PFSK-1 (cell line): ENCODE data around the gene ACSM3.

Experiments used
- FOXP2 ChIP-seq: optimal IDR thresholded peaks from 2 replicates; pipeline ENCODE3; 2011; ENCODE audit warnings: borderline replicate concordance, control low read depth, inconsistent platforms; ENCODE audit not compliant: insufficient read depth; ENCODE audit errors: extremely low read length, extremely low read depth
- POLR2AphosphoS5 ChIP-seq: IDR thresholded peaks from 2 replicates; pipeline ENCODE4 v1.6.1; 2012; ENCODE audit warnings: low read depth, mild to moderate bottlenecking, control low read depth, low read length, moderate library complexity
- SIN3A ChIP-seq: IDR thresholded peaks from 2 replicates; pipeline ENCODE4 v1.6.1; 2012; ENCODE audit warnings: mild to moderate bottlenecking, low read length, moderate library complexity, borderline replicate concordance; ENCODE audit not compliant: insufficient read depth
- TAF1 ChIP-seq: IDR thresholded peaks from 2 replicates; pipeline ENCODE4 v1.6.1; 2012; ENCODE audit warnings: low read length, control low read depth, borderline replicate concordance; ENCODE audit not compliant: insufficient read depth
- TF ChIP-seq, protein P1 (sequence below), 2 experiments: IDR thresholded peaks; 2 replicates each; pipeline versions ENCODE4 v1.6.1 to v1.8.0; 2011 to 2012; ENCODE audit warnings: low read depth in 2 of 2, low read length in 2 of 2, control low read depth in 1 of 2, inconsistent platforms in 1 of 2, mild to moderate bottlenecking in 1 of 2, moderate library complexity in 1 of 2; ENCODE audit not compliant: insufficient read depth in 1 of 2

Gene ACSM3

DNA sequence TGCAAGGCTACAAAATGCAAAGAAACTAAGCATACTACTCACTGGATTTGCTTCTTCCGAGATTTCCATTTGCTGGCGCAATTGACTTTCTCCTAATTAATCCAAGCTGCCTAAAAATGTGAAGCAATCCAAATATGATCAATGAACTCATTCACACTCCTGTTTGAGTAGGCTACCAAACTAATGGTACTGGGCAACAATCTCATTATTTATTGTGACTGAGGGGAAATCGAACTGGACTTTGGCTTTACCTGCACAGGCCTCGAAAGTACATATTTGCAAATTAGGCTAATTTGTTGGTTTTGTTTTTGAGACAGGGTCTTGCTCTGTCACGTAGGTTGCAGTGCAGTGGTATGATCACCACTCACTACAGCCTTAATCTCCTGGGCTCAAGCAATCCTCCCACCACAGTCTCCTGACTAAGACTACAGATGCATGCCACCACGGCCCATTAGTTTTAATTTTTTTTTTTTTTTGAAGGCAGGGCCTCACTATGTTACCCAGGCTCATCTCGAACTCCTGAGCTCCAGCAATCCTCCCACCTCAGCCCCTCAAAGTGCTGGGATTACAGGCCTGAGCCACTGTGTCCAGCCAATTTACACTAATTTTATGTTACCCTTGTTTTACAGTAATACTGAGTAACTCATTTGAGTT, 39.9 kb downstream of the ACSM3 start:
- TF ChIP-seq SIN3A (no peak), TAF1 (no peak), POLR2AphosphoS5 (no peak), FOXP2 (no peak)
- TF ChIP-seq, protein P1, sequence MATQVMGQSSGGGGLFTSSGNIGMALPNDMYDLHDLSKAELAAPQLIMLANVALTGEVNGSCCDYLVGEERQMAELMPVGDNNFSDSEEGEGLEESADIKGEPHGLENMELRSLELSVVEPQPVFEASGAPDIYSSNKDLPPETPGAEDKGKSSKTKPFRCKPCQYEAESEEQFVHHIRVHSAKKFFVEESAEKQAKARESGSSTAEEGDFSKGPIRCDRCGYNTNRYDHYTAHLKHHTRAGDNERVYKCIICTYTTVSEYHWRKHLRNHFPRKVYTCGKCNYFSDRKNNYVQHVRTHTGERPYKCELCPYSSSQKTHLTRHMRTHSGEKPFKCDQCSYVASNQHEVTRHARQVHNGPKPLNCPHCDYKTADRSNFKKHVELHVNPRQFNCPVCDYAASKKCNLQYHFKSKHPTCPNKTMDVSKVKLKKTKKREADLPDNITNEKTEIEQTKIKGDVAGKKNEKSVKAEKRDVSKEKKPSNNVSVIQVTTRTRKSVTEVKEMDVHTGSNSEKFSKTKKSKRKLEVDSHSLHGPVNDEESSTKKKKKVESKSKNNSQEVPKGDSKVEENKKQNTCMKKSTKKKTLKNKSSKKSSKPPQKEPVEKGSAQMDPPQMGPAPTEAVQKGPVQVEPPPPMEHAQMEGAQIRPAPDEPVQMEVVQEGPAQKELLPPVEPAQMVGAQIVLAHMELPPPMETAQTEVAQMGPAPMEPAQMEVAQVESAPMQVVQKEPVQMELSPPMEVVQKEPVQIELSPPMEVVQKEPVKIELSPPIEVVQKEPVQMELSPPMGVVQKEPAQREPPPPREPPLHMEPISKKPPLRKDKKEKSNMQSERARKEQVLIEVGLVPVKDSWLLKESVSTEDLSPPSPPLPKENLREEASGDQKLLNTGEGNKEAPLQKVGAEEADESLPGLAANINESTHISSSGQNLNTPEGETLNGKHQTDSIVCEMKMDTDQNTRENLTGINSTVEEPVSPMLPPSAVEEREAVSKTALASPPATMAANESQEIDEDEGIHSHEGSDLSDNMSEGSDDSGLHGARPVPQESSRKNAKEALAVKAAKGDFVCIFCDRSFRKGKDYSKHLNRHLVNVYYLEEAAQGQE (IDR thresholded peaks at IDR 0.05; ENCODE audit: insufficient read depth in 1 of 2, low read depth in 2 of 2, low read length in 2 of 2): no peak

DNA sequence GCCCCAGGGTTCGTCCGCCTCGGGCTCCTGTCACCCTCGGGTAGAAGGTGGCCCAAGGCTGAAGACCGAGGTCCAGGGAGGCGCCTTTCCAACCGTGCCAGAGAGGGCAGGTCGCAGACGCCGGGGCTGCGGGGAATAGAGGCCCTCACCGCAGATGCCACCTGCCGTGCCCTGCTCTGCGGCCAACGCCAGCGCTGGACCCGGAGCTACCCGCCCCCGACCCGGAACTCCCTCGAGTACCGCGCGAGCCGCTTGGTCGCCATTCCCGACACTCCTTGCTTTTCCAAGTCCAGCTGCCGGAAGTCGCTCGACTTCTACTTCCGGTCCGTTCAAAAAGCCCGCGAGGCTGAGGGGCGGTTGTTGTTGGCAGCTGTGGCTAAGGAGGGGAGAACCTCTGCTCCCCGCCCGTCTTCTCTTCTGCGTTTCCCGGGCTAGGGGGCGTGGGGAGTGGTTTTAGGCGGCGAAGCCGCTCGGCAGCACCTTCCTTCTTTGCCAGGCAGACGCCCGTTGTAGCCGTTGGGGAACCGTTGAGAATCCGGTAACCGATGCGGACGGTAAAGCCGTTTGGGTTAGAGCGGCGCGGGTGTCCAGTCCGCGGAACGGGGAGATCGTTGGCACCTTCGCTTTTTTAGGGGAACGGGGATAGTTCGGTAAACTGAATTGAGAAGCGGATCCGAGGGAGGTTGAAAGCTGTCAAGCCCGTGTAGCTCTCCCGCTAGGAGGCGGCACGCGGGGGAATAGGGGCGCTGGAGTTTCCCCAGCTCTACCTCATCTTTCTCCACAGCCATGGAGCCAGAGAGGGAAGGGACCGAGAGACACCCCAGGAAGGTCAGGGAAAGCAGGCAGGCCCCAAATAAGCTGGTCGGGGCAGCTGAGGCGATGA, 42.6 kb downstream of the ACSM3 start, which contains the start of the genes ERI2 and REXO5:
Gene ERI2 (minus strand): TSS at position 305 of the 883 bp plus-strand sequence. CDS start 42 bp downstream, at position 263.
Gene REXO5 (plus strand): TSS at position 360 of the 883 bp plus-strand sequence. CDS start 427 bp downstream, at position 787.
- TF ChIP-seq POLR2AphosphoS5 (peak; percentile 80), FOXP2 (no peak), SIN3A (peak; percentile 57; the same call in 1 of the 2 replicates), TAF1 (peak; percentile 89)
- TF ChIP-seq, protein P1 (IDR thresholded peaks at IDR 0.05; ENCODE audit: insufficient read depth in 1 of 2, low read depth in 2 of 2, low read length in 2 of 2): no peak

DNA sequence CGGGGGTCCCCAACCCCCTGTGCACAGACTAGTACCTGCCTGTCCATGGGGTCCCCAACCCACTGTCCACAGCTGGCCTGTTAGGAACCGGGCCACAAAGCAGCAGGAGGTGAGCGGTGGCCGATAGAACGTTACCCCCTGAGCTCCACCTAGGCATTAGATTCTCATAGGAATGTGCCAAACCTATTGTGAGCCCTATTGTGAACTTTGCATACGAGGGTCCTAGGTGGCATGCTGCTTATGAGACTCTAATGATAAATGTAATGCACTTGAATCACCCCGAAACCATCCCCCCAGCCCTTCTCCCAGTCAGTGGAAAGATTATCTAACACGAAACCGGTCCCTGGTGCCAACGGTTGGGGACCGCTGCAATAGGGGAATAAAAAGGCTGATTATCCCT, 44.0 kb downstream of the ACSM3 start:
- no peak for TF ChIP-seq POLR2AphosphoS5
- no peak for TF ChIP-seq FOXP2
- no peak for TF ChIP-seq TAF1
- TF ChIP-seq, protein P1 (IDR thresholded peaks at IDR 0.05; ENCODE audit: insufficient read depth in 1 of 2, low read depth in 2 of 2, low read length in 2 of 2): no peak
- TF ChIP-seq SIN3A: no peak

DNA sequence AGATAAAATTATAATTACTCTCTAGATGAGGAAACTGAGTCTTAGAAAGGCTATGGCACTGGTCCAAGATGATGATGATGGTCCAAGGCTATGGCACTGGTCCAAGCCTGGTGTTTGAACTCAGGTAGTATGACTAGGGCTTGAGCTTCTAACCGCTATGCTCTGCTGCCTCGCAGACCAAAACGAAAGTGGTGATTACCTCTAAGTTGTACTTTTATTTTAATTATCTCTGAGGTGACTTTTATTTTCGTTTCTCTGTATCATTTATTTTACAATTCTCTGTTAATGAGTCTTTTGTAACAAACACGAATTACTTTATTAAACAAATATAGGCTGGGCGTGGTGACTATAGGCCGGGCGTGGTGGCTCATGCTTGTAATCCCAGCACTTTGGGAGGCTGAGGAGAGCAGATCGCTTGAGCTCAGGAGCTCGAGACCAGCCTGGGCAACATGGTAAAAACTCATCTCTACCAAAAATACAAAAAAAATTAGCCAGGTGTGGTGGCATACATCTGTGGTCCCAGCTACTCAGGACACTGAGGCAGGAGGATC, 48.1 kb downstream of the ACSM3 start:
- no peak for TF ChIP-seq FOXP2
- no peak for TF ChIP-seq TAF1
- TF ChIP-seq, protein P1 (IDR thresholded peaks at IDR 0.05; ENCODE audit: insufficient read depth in 1 of 2, low read depth in 2 of 2, low read length in 2 of 2): no peak
- TF ChIP-seq POLR2AphosphoS5: no peak
- no peak for TF ChIP-seq SIN3A
